ENCODE results near the gene TMEM120A.

Gene TMEM120A

GRCh38 chr7:75993689-75994387 lies 557 bp downstream of the TMEM120A start:
- peak in 2 of 3 experiments; percentile 63 to 71 for DNase-seq

GRCh38 chr7:75992083-75992755 lies 2.2 kb downstream of the TMEM120A start:
- DNase-seq = no peak

- no peak for DNase-seq
Measured at GRCh38 chr7:75991531-75992082, 2.8 kb downstream of the TMEM120A start.

- no peak for DNase-seq
Measured at GRCh38 chr7:75989500-75990388, 4.7 kb downstream of the TMEM120A start.

GRCh38 chr7:75988568-75989499 lies 5.6 kb downstream of the TMEM120A start:
- DNase-seq = no peak

- no peak for DNase-seq
Measured at GRCh38 chr7:75987805-75988567, 6.4 kb downstream of the TMEM120A start.

- no peak for DNase-seq
Measured at GRCh38 chr7:75987026-75987804, 7.2 kb downstream of the TMEM120A start.

GRCh38 chr7:75986147-75986781 lies 8.1 kb downstream of the TMEM120A start:
- DNase-seq = no peak

GRCh38 chr7:75985518-75986146 lies 8.8 kb downstream of the TMEM120A start:
- peak in 1 of 3 experiments; percentile 7 for DNase-seq

GRCh38 chr7:75985009-75985517 lies 9.3 kb downstream of the TMEM120A start:
- no peak for DNase-seq

- no peak for DNase-seq
Measured at GRCh38 chr7:75984130-75985008, 10.0 kb downstream of the TMEM120A start.

- DNase-seq = no peak
Measured at GRCh38 chr7:75983471-75984129, 10.8 kb downstream of the TMEM120A start.

GRCh38 chr7:75982306-75983064 lies 11.9 kb downstream of the TMEM120A start:
- DNase-seq = no peak

- no peak for DNase-seq
Measured at GRCh38 chr7:75981453-75982305, 12.7 kb downstream of the TMEM120A start.

- DNase-seq = no peak
Measured at GRCh38 chr7:75981203-75981452, 13.3 kb downstream of the TMEM120A start.

Measured in NCI-H1417 (cell line).